Epithelial cell of proximal tubule (primary cell): ENCODE data around the gene ERO1A. TPM values are rescaled to one million over a fixed set of nuclear protein-coding genes. Genes with fewer than 3 reads are reported as not detected.

Source experiments
- DNase-seq: peaks from one replicate; pipeline ENCODE4 v3.0.0-alpha.2; 2011; ENCODE audit warnings: low read depth
- H3K4me3 ChIP-seq: 2 replicates; pipeline ENCODE4 v1.5.1; 2011; ENCODE audit warnings: low read depth, mild to moderate bottlenecking, low read length
- total RNA-seq: library from RNA; depleted of rRNA; stranded (reverse); fragments of >200 nt; gene quantifications from 2 replicates; pipeline ENCODE4 v1.2.3, GENCODE V29; 2015
- TF ChIP-seq, protein P1 (sequence below): conservative IDR thresholded peaks from 2 replicates; pipeline ENCODE4 v1.5.1; 2012; ENCODE audit warnings: low read depth, mild to moderate bottlenecking, low read length

The ERO1A gene, protein sequence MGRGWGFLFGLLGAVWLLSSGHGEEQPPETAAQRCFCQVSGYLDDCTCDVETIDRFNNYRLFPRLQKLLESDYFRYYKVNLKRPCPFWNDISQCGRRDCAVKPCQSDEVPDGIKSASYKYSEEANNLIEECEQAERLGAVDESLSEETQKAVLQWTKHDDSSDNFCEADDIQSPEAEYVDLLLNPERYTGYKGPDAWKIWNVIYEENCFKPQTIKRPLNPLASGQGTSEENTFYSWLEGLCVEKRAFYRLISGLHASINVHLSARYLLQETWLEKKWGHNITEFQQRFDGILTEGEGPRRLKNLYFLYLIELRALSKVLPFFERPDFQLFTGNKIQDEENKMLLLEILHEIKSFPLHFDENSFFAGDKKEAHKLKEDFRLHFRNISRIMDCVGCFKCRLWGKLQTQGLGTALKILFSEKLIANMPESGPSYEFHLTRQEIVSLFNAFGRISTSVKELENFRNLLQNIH
- 79.4 and 105 TPM in 2 replicates for total RNA-seq

DNA sequence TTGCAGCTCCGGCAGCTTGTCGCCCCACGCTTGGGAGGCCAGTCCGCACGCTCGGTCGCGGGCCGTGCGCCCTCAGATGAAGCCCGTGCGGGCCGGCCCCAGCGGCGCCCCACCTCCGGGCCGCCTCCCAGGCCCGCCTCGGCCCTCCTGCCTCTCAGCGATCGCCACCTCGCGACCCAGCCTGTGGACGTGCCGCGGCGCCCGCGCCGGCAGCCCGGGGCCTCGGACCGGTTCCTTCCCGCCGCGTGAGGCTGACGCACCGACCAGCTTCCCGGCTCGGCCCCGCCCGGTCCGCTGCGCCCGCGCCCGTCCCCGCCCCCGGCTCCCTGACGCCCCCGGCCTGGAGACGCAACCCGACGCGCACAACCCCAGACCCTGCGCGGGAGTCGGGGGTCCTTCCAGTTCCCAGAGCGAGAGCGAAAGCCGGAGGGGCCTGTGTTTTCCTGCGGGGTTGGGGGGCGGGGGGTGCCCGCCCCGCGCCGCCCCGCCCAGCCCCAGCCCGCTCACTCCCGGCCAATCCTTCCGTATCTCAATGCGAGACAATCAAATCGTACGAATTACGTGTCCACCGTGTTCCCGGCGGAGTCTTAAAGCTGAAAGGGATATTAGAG is at the start of gene ERO1A:
Gene ERO1A (minus strand): TSS at position 78 of the 611 bp plus-strand sequence. CDS start 77 bp downstream, at position 1.
- TF ChIP-seq, protein P1, sequence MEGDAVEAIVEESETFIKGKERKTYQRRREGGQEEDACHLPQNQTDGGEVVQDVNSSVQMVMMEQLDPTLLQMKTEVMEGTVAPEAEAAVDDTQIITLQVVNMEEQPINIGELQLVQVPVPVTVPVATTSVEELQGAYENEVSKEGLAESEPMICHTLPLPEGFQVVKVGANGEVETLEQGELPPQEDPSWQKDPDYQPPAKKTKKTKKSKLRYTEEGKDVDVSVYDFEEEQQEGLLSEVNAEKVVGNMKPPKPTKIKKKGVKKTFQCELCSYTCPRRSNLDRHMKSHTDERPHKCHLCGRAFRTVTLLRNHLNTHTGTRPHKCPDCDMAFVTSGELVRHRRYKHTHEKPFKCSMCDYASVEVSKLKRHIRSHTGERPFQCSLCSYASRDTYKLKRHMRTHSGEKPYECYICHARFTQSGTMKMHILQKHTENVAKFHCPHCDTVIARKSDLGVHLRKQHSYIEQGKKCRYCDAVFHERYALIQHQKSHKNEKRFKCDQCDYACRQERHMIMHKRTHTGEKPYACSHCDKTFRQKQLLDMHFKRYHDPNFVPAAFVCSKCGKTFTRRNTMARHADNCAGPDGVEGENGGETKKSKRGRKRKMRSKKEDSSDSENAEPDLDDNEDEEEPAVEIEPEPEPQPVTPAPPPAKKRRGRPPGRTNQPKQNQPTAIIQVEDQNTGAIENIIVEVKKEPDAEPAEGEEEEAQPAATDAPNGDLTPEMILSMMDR, result no peak
- no peak for DNase-seq
- H3K4me3 ChIP-seq, result peak within 1 kb of the TSS; percentile 86

DNA sequence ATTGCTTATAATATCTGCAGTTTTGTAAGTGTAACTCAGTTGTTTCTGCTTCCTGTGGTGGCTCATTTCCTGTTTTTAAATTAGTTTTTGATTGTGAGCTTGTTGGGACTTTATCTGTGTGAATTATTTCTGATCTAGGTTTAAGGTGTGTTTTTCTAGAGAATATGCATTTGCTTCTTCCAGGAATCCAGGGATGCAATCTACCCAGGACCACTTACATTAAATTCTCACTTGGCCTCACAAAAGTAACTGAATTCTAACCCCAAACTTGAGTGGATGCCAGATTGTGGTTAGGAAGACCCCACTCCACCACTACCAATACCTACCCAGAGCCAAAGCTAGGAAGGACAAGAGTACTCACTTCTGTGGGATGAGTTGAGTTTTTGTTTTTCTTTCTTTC is 46.5 kb upstream of the ERO1A start:
- no peak for DNase-seq
- TF ChIP-seq, protein P1, result no peak
- H3K4me3 ChIP-seq, result no peak overlapping the region

DNA sequence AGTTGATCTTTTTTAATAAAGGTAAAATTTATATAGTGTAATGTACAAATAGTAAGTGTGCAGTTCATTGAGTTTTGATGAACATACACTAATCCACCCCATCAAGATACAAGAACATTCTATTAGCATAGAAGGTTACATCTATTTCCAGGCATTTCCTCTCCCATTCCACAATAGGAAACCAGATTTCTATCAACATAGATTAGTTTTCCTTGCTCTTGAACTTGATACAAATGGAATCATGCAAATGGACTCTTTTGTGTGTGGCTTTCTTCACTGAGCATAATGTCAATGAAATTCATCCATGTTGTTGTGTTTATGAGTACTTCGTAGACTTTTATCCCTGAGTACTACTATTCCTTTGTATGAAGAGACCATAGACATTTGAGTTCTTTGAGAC is 45.4 kb upstream of the ERO1A start:
- DNase-seq, result no peak
- TF ChIP-seq, protein P1, result no peak

DNA sequence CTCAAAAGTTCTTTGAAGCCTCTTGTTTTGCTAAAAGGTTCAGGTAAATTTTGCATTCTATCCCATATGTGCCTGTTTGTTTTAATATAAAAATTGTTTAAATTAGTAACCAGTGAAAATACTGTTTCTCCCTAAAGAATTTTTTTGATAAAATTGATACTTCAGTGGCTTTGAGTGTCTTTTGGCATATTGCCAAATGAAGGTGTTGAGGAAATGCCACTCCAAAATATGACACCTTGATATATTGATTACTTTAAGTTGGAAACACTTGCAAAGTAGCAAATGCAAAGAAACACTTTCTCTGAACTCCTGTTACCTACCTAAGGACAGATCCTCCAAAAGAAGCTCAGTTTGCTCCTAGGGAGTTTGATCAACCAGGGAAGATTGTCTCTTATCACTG is 43.1 kb upstream of the ERO1A start:
- DNase-seq, result no peak
- TF ChIP-seq, protein P1, result no peak

More for the DNA sequence above, 45.4 kb upstream of the ERO1A start:
- H3K4me3 ChIP-seq, result no peak overlapping the region

DNA sequence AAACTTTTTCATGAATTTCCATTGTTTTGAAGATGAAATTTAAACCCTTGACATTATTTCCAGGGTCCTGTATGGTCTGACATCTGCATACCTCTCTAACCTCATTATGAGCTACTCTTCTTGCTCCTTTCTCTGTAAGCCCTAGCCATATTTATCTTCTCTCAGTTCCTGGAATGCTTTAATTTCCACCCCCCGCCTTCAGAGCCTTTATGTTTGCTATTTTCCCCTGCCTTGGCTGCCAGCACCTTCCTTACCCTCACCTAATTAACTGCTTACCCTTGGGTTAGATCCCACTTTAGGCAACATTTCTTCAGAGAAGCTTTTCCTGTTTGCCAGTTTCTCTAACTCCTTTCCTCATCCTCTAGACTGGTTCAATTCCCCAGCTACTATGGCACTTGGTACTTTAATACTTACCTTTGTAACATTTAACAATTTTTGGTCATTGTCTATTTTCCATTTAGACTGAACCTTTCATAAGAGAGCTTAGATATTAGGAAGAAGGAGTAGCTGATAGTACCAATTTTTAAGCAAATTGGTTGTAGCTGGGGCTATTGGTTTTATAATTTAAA is 40.6 kb upstream of the ERO1A start:
- no peak overlapping the region for H3K4me3 ChIP-seq
- TF ChIP-seq, protein P1, result no peak
- no peak for DNase-seq

More for the DNA sequence above, 43.1 kb upstream of the ERO1A start:
- no peak overlapping the region for H3K4me3 ChIP-seq

DNA sequence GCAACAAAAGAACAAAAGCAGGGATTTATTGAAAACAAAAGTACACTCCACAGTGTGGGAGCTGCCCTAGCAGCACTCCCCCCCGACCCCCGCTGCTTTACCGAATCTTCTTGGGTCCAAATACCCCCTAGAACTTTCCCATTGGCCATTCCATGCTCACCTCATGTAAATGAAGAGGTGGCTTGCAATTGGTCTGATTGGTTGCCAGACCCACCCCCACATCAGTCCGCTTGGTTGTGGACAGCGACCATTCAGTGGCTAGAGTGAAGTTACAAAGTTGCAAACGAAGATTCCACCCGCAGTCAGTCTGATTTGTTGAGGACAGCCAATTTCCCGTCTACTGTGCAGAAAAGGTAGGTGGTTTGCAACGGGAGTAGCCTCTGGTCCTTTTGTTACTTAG is 38.5 kb upstream of the ERO1A start:
- no peak overlapping the region for H3K4me3 ChIP-seq
- DNase-seq, result no peak
- TF ChIP-seq, protein P1, result no peak
